22Rv1 (cell line): ENCODE results near the gene KDM4C.

Source experiments
- CTCF ChIP-seq: fragments of 450-650 bp; IDR thresholded peaks from 2 replicates; pipeline ENCODE4 v1.5.1; 2017; ENCODE audit warnings: mild to moderate bottlenecking
- ZFX ChIP-seq: fragments of 450-650 bp; IDR thresholded peaks from 2 replicates; pipeline ENCODE4 v1.6.1; 2017; ENCODE audit warnings: antibody characterized with exemption, borderline replicate concordance

GRCh38 chr9:6973089-6973488, 215.3 kb downstream of the KDM4C start:
- TF ChIP-seq CTCF (no peak), ZFX (no peak)
